ENCODE measurements around the gene IMP3.

IMP3 gene

GRCh38 chr15:75672646-75673425, 32.8 kb upstream of the IMP3 start:
- peak; percentile 76 for DNase-seq

GRCh38 chr15:75671730-75672602, 31.9 kb upstream of the IMP3 start:
- DNase-seq, result no peak

GRCh38 chr15:75669879-75670212, 29.8 kb upstream of the IMP3 start:
- DNase-seq, result peak; percentile 35

- DNase-seq, result peak; percentile 31
Measured at GRCh38 chr15:75669191-75669878, 29.3 kb upstream of the IMP3 start.

GRCh38 chr15:75666823-75667501, 26.9 kb upstream of the IMP3 start:
- DNase-seq, result peak; percentile 82

GRCh38 chr15:75663931-75664421, 24.0 kb upstream of the IMP3 start:
- DNase-seq, result no peak

- no peak for DNase-seq
Measured at GRCh38 chr15:75662823-75663519, 22.9 kb upstream of the IMP3 start.

GRCh38 chr15:75661756-75662140, 21.7 kb upstream of the IMP3 start:
- no peak for DNase-seq

- DNase-seq, result peak; percentile 89
Measured at GRCh38 chr15:75661100-75661755, 21.2 kb upstream of the IMP3 start.

GRCh38 chr15:75659928-75660645, 20.1 kb upstream of the IMP3 start:
- peak; percentile 31 for DNase-seq

- DNase-seq, result peak; percentile 23
Measured at GRCh38 chr15:75659141-75659771, 19.2 kb upstream of the IMP3 start.

- no peak for DNase-seq
Measured at GRCh38 chr15:75656813-75657212, 16.8 kb upstream of the IMP3 start.

GRCh38 chr15:75656331-75656730, 16.3 kb upstream of the IMP3 start:
- DNase-seq, result no peak

- no peak for DNase-seq
Measured at GRCh38 chr15:75655931-75656330, 15.9 kb upstream of the IMP3 start.

- no peak for DNase-seq
Measured at GRCh38 chr15:75654201-75654907, 14.3 kb upstream of the IMP3 start.

GRCh38 chr15:75653347-75653913, 13.4 kb upstream of the IMP3 start:
- no peak for DNase-seq

- no peak for DNase-seq
Measured at GRCh38 chr15:75651810-75652543, 12.0 kb upstream of the IMP3 start.
